Mononuclear cell (primary cell): ENCODE data around the gene CFAP74. TPM values are rescaled to one million over a fixed set of nuclear protein-coding genes. Genes with fewer than 3 reads are reported as not detected.

Experiments used
- H3K27me3 ChIP-seq: 2 replicates; pipeline ENCODE4 v1.6.0; 2011; ENCODE audit warnings: low read length, control low read depth; ENCODE audit not compliant: insufficient read depth
- H3K4me1 ChIP-seq: 2 replicates; pipeline ENCODE4 v1.5.1; 2011; ENCODE audit warnings: mild to moderate bottlenecking, low read length, control low read depth; ENCODE audit not compliant: insufficient read depth
- H3K4me3 ChIP-seq: 2 replicates; pipeline ENCODE4 v1.5.1; 2011; ENCODE audit warnings: mild to moderate bottlenecking, low read length, moderate library complexity
- H3K9me3 ChIP-seq: 2 replicates; pipeline ENCODE4 v1.5.1; 2011; ENCODE audit warnings: low read depth, mild to moderate bottlenecking, control low read depth, low read length
- total RNA-seq: library from RNA; depleted of rRNA; stranded (reverse); fragments of >200 nt; gene quantifications from one replicate; pipeline ENCODE4 v1.2.3, GENCODE V29; 2012

CFAP74 gene
- total RNA-seq, 1 donor = under 0.01 TPM

GRCh38 chr1:2046174-2046917 lies 42.8 kb upstream of the CFAP74 start:
- Histone ChIP-seq H3K4me3 (no peak overlapping the region), H3K9me3 (no peaks in the 10 kb centered on the region), H3K4me1 (peaks cover 20% of the 10 kb centered on the region), H3K27me3 (peaks cover 24% of the 10 kb centered on the region)

- Histone ChIP-seq H3K9me3 (no peaks in the 10 kb centered on the region), H3K4me3 (no peak overlapping the region), H3K27me3 (peaks cover 24% of the 10 kb centered on the region), H3K4me1 (peaks cover 17% of the 10 kb centered on the region)
These were observed 42.0 kb upstream of the CFAP74 start for GRCh38 chr1:2045468-2046173.

DNA sequence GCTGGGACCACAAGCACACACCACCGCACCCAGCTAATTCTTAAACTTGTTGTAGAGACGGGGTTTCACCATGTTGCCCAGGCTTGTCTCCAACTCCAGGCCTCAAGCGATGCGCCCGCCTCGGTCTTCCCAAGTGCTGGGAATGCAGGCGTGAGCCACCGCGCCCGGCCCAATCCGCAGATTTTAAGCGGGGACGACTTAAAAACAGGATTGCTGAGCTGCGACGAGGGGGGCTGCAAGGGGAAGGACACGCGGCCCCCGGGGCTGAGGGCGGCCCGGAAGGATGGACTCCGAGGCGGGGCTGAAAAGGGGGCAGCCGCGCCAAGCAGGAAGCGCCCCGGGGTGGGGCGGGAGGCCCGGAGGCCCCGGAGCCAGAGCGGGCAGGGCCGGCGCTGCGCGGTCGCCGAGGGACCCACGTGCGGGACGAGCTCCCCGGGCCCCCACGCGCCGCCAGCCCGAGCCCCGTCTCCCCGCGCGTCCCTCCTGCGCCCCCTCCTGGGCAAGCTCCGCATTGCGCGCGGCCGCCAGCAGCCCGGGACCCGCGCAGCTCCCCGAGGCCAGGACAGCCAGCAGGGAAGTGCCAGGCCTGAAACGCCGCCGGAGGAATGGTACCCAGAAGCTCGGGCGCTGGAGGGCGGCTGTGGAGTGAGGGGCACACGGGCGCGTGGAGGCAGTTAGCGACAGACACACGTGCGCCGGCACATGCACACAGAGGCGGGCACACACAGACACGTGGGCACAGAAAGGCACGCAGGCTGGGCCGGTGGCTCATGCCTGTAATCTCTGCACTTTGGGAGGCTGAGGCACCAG lies 41.1 kb upstream of the CFAP74 start:
- Histone ChIP-seq H3K4me3 (no peak overlapping the region), H3K9me3 (no peaks in the 10 kb centered on the region), H3K4me1 (peaks cover 15% of the 10 kb centered on the region), H3K27me3 (peaks cover 23% of the 10 kb centered on the region)

- Histone ChIP-seq H3K27me3 (peaks cover 15% of the 10 kb centered on the region), H3K4me1 (peaks cover 8% of the 10 kb centered on the region), H3K9me3 (no peaks in the 10 kb centered on the region), H3K4me3 (no peak overlapping the region)
These were observed 40.3 kb upstream of the CFAP74 start for GRCh38 chr1:2043886-2044285.

DNA sequence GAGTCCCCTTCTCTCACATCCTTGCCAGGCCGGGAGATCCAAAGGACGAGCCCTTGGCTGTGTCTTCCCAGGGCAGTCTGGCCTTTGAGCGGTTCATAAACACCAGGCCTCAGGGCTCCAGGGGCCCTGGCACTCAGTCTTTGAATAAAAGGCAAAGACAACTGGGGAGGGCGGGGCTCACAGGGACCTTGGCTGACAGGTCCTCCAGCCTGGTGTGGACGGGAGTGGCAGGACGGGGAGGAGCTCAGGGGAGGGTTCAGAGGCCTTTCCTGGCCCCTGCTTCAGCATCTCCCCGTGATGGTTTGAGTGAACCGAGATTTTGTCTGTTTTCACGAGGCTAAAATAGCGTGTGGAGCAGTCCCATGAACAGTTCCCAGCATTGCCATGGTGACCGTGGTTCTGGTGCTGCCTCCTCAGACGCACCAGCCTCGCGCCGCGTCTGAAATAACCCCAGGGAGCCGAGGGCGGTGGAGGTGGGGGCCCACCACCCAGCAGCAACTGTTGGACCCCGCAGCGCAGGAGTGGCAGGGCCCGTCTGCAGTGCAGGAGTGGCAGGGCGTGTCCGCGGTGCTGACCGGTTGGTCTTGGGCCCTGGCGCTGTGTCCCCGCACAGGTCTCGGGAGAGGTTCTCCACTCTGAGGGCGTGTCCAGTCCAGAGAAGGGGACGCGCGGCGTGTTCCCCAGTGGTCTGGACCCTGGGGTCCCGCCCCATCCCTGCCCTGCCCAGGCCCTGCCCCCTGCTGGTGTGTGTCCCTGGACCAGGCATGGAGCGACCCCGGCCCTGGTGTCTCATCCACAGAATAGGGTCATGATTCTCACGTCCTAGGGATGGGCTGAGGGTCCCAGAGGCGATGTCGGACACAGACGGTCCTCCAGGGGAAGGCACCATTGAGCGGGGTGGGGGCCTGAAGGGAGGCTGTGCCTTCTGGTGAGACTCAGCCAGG lies 39.5 kb upstream of the CFAP74 start:
- Histone ChIP-seq H3K4me3 (no peak overlapping the region), H3K27me3 (peaks cover 13% of the 10 kb centered on the region), H3K9me3 (no peaks in the 10 kb centered on the region), H3K4me1 (peaks cover 8% of the 10 kb centered on the region)

GRCh38 chr1:2041887-2042286 lies 38.3 kb upstream of the CFAP74 start:
- H3K4me3 ChIP-seq = no peak overlapping the region
- peaks cover 4% of the 10 kb centered on the region for H3K27me3 ChIP-seq
- no peaks in the 10 kb centered on the region for H3K9me3 ChIP-seq
- H3K4me1 ChIP-seq = peaks cover 8% of the 10 kb centered on the region

- Histone ChIP-seq H3K4me1 (peaks cover 8% of the 10 kb centered on the region), H3K9me3 (no peaks in the 10 kb centered on the region), H3K4me3 (no peak overlapping the region), H3K27me3 (peaks cover 3% of the 10 kb centered on the region)
These were observed 37.7 kb upstream of the CFAP74 start for GRCh38 chr1:2041305-2041704.

GRCh38 chr1:2039251-2039650 lies 35.7 kb upstream of the CFAP74 start:
- Histone ChIP-seq H3K4me3 (no peak overlapping the region), H3K4me1 (no peaks in the 10 kb centered on the region), H3K9me3 (no peaks in the 10 kb centered on the region), H3K27me3 (no peaks in the 10 kb centered on the region)

GRCh38 chr1:2038229-2038628 lies 34.6 kb upstream of the CFAP74 start:
- Histone ChIP-seq H3K27me3 (no peaks in the 10 kb centered on the region), H3K4me3 (no peak overlapping the region)

DNA sequence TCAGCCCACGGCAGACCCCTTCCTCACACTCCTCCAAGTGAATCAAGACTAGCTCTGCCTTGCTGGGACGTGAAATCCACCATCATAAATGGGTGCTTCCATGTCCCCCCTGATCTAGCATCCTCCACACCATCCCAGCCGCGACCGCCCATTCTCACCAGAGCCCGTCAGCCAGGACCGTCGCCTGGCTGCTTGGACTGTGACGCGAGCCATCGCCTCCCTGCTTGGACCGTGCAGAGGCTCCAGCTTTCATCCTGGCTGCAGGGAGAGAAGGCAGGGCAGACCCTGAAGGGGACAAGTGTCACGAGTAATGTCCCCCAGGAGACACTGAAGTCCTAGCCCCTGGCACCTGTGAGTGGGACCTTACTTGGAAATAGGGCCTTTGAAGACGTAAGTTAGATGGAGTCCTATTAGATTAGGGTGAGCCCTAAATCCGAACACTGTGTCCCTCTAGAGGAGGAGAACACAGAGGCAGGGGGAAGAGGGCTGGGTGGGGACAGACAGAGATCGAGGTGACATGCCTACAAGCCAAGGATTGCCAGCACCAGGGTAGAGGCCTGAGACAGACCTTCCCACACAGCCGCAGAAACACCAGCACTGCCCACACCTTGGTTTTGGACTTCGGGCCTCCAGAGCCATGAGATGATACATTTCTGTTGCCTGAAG lies 33.9 kb upstream of the CFAP74 start:
- Histone ChIP-seq H3K27me3 (no peaks in the 10 kb centered on the region), H3K4me1 (no peaks in the 10 kb centered on the region), H3K9me3 (no peaks in the 10 kb centered on the region), H3K4me3 (no peak overlapping the region)

More at GRCh38 chr1:2038229-2038628, 34.6 kb upstream of the CFAP74 start:
- H3K9me3 ChIP-seq = no peaks in the 10 kb centered on the region
- no peaks in the 10 kb centered on the region for H3K4me1 ChIP-seq

DNA sequence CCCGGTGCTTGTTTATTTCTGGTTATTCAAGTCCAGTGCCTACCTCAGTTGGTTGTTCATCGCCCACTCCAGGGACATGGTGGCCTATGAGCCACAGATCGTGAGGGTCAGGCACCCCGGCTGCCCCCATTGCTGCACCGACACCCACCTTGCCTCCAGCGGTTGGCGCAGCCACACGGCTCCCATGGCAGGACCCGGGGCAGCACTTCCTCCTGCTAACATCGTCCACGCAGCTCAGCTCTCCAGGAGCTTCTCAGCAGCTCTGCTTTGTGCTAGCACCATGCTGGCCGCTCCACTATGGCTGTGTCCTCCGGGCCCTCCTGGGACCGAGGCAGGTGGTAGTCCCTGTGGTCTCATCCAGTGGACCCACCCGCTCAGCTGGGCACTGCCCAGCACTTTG lies 32.7 kb upstream of the CFAP74 start:
- H3K4me1 ChIP-seq = no peaks in the 10 kb centered on the region
- no peak overlapping the region for H3K4me3 ChIP-seq
- H3K9me3 ChIP-seq = no peaks in the 10 kb centered on the region
- no peaks in the 10 kb centered on the region for H3K27me3 ChIP-seq

- Histone ChIP-seq H3K4me1 (no peaks in the 10 kb centered on the region), H3K4me3 (no peak overlapping the region), H3K9me3 (no peaks in the 10 kb centered on the region), H3K27me3 (no peaks in the 10 kb centered on the region)
These were observed 29.6 kb upstream of the CFAP74 start for GRCh38 chr1:2033165-2033564.

- Histone ChIP-seq H3K27me3 (no peaks in the 10 kb centered on the region), H3K4me3 (no peak overlapping the region), H3K4me1 (no peaks in the 10 kb centered on the region), H3K9me3 (no peaks in the 10 kb centered on the region)
These were observed 29.2 kb upstream of the CFAP74 start for GRCh38 chr1:2032737-2033136.
